GM18505 (cell line): ENCODE data around the gene CNFN.
A peak's percentile ranks its signal among the peaks of the same experiment; 100 is the strongest.

Experiments used
- ATAC-seq: cut with Tn5 transposase; IDR thresholded peaks from one replicate; pipeline ENCODE4 v1.9.1; 2021; ENCODE audit not compliant: unreplicated experiment
- POLR2A ChIP-seq: IDR thresholded peaks from 4 replicates; pipeline ENCODE4 v1.6.1; 2011; ENCODE audit warnings: borderline replicate concordance; ENCODE audit not compliant: insufficient read depth, insufficient read length; ENCODE audit errors: extremely low read depth

Gene CNFN

DNA sequence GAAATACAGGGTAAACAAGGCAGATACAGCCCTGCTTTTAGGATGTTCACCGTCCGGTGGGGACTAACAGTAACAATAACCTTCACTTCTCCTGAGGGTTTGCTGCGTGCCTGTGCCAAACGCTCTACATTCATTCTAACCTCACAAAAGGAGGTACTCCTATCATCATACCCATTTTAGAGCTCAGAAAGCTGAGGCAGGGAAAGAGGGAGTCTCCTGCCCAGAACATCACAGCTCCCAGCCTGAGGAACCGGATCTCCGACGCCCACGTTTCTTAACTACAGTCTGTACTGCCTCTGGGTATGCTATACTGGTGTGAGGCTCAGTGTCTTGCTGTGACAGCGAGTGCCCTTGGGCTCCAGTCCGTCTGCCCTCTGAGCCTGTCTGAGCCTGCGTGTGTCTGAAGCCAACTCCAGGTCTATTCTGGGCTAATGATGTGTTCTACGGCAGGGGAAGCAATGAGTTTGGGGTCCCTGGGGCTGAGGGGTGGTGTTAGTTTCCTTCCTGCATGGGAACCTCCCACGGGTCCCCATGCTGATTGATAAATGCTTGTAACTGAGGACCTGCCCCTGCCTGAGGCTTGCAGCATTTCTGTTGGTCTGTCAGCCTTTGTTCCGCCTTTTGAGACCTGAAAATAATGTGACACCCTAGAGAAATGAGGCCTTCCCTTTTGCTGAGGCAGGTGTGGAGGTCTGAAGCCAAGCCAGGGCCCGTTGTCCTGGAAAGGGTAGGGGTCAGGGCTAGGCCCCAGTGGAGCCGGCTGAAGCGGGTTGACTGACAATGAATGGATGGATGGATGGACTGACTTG is 32.2 kb upstream of the CNFN start:
- no peak for ATAC-seq
- peak; percentile 31 for TF ChIP-seq POLR2A

GRCh38 chr19:42421591-42422031 is 31.5 kb upstream of the CNFN start:
- no peak for ATAC-seq
- TF ChIP-seq POLR2A, result no peak

DNA sequence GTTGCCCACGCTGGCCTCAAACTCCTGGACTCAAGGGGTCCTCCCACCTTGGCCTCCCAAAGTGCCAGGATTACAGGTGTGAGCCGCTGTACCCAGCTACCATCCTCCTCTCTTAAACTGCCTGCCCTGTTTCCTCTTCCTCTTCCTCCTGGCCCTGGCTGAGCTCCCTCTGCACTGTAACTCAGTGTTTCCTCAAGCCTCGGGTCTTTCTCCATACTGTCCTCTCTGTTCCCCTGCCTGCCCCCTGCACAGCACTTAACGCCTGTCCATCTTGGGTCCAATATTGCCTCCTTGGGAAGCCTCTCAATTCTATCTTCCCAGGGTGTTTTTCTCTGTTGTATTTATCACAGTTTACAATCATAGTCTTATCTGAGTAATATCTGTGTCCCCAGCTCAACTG is 31.0 kb upstream of the CNFN start:
- ATAC-seq, result no peak
- no peak for TF ChIP-seq POLR2A

DNA sequence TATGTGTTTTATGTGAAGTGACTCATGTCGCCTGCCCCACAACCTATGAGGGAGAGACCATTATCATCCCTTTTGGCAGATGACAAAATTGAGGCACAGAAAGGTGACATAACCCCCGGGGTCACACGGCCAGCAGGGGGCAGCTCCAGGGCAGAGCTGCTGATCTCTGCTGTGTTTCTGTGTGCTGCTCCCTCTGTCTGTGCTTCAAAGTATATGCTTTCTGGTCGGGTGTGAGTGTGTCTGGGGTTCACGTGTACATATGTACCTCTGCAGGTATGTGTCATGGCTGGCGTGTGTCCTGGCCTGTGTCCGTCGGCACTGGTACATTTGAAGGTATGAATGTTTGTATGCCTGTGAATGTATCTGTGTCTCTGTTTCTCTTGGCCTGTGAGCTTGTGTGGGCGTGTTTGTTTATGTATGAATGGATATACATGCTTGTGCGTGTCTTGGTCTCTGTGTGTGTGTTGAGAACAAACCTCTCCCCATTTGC is 30.0 kb upstream of the CNFN start:
- TF ChIP-seq POLR2A, result no peak
- ATAC-seq, result peak; percentile 44

DNA sequence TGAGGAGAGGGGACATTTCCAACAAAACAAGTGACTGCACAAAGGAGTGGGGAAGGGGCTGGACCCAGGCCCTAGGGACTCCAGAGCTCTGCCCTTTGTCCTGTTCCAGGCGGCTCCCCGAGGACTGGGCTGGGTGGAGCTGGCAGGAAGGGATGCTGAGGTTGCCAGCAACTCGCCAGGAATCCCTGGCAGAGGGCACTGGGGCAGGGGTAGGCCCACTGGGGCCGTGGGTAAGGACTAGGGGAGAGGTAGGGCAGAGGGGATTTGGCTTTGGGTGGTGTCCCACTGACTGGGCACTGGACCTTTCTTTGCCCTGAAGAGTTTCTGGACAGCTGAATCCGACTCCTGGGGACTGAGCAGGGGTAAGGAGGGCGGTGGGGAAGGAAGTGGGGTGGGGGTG is 29.2 kb upstream of the CNFN start:
- no peak for ATAC-seq
- no peak for TF ChIP-seq POLR2A

DNA sequence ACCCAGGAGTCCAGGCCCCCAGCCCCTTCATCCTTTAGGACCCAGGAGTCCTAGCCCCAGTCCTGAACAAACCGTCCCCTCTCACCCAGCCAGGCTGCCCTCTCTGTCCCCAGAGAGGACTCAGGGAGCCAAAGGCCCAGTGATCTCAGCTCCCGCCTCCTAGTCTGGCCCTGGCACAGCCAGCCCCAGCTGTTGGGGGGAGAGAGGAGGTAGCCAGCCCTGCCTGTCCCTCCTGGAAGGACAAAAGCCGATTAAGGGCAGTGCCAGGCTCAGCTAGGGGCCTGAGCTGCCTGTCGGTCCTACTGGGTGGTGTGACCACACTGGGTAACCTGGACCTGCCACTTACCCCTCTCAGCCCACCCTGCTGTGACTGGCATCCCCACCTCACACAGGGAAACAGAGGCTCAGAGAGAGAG is 22.6 kb upstream of the CNFN start:
- no peak for TF ChIP-seq POLR2A
- no peak for ATAC-seq

DNA sequence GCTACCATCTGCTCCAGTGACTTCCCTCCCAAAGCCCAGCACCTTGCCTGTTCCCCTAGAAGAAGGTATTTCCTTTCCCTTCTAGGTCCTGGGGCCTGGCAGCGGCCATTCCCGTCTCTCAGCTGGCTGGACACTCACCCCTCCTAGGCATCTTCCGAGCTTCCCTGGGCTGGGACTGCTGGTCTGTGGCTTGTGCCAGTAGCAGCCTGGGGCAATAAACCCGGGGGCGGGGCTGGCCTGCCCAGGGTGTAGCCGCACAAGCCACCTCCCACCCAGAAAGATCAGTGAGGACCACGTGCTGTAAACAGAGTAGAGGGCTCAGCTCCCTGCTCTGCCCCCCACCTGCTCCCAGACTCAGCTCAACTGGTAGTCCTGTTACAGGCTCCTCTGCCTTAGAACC is 22.1 kb upstream of the CNFN start:
- no peak for ATAC-seq
- no peak for TF ChIP-seq POLR2A

DNA sequence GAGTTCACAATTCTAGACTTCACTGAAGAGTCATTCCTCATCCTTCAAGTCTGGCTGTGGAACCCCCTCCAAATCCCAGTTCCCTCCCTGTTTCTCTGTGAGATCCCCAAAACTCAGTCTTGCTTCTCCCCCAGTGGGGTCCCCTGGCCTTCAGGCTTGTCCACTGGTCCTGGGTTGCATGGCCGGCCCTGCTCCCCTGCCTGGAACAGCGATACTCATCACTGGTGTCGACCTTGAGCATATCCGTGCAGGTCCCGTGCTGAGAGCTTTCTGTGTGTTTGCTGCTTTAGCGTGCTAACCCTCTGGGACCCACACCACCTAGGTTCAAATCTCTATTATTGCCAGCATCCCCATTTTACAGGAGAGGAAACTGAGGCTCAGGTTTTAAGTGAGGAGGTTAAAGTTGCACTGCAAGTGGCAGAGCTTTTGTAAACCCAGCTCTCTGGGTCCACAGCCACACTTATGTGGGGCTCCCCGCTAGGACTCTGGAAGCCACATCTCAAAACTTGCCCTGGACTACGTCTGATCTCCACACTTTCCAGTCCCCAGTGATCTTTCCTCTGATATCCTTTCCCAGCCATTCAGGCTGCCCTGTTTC is 21.6 kb upstream of the CNFN start:
- ATAC-seq, result no peak
- no peak for TF ChIP-seq POLR2A

DNA sequence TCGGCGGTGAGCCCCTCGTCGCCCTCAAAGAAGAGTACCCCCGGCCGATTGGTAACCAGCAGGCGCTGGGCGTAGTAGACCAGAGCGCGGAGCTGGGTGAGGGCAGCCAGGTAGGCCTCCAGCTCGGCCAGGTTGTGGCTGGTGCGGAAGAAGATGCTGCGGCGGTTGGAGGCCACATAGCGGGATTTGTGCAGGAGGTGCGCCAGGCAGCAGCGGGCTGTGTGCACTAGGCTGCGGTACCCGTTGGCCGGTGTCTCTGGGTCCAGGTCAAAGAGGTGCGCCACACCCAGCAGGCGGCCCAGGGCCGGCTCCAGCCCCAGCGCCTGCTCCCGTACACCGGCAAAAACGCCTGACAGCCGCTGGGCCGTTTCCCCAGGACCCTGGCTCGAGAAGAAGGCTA is 20.3 kb upstream of the CNFN start:
- no peak for TF ChIP-seq POLR2A
- no peak for ATAC-seq

DNA sequence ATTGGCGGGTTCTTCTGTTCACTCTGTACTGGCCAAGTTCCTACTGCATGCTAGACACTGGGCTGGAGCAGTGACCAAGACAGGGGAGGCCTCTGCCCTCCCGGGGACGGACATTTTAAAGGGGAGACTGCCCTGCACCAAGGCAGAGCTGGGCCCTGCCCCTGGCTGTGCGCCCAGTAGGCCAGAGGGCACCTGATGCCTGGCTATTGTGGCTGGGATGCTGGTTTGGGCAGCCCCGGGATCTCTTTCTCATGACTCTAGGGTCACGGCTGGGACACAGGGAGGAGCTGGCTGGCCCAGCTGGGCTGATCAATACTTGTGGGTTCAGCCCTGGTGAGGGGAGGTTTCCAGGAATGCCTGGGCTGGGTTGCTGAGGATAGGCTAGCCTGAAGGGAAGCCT is 19.4 kb upstream of the CNFN start:
- no peak for TF ChIP-seq POLR2A
- ATAC-seq, result no peak

DNA sequence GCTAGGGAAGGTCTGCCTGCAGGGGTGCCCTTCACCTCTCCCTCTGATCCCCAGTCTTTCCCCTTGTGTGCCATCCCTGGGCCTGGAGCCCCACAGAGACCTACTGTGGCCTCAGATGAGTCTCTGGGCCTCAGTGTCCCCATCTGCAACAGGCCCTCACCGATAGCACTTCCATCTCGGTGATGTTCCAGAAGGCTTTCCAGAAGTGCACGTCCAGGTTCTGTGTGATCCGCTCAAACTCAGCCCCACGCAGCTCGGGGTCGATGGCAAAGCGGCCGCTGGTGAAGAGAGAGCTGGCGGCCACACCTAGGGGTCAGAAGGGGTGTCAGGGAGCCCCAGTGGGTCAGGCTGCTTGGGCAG is 17.7 kb upstream of the CNFN start:
- ATAC-seq, result no peak
- no peak for TF ChIP-seq POLR2A

DNA sequence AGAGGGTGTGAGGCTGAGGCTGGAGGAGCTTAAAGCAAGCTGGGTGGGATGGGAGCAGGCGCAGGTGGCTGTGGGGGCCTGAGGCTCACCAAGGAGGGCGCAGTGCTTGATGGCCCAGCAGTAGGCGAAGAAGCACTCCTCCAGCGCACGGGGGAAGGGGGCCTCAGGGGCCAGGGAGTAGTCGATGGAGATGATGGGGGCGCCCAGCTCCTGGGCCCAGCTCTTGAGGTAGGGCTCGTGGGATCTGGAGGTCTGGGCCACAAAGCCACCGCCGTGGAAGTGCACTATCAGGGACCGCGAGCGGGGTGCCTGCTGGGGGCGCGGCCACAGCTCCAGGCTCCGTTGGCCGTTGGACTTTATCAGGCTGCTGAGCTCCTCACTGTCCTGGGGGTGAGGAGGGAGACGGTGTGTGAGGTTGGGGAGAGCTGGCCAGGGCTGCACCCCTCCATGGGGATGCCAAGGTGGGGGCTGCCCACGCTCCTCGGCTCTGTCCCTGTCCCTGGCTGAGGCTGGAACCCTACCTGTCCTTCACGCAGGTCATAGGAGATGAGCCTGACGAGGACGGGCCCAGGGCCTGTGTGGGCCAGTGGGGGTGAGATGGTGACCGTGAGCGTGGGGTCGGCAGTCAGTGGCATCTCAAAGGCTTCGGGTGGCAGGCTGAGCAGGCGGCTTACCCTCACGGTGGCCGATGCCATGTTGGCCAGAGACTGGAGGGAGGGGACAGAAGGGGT is 17.2 kb upstream of the CNFN start:
- TF ChIP-seq POLR2A, result no peak
- ATAC-seq, result no peak

- TF ChIP-seq POLR2A, result no peak
- ATAC-seq, result no peak
Observed at GRCh38 chr19:42406111-42406510, 16.0 kb upstream of the CNFN start.

DNA sequence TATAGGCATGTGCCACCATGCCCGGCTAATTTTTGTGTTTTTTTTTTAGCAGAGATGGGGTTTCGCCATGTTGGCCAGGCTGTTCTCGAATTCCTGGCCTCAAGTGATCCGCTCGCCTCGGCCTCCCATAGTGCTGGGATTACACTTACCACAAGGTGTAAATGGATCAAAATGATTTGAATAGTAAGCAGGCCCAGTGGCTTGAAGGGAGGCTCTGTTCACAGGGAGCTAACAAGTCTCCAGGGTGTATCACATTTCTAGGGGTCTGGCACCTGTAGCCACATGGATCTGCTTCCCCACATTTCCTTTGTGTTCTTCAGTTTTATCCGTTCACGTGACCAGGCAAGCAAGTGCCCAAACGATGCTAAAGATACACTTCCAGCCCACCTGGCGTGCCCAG is 13.5 kb upstream of the CNFN start:
- no peak for TF ChIP-seq POLR2A
- ATAC-seq, result no peak

- no peak for TF ChIP-seq POLR2A
- ATAC-seq, result no peak
Observed at GRCh38 chr19:42402376-42403116, 12.4 kb upstream of the CNFN start.
